ENCODE measurements around the gene GRIK4.

The GRIK4 gene

GRCh38 chr11:120688163-120688562, 176.6 kb downstream of the GRIK4 start:
- DNase-seq = no peak

- DNase-seq = no peak
Measured at GRCh38 chr11:120689596-120690275, 178.2 kb downstream of the GRIK4 start.

- DNase-seq = no peak
Measured at GRCh38 chr11:120690406-120690805, 178.9 kb downstream of the GRIK4 start.

- DNase-seq = no peak
Measured at GRCh38 chr11:120694726-120695125, 183.2 kb downstream of the GRIK4 start.

- no peak for DNase-seq
Measured at GRCh38 chr11:120695426-120695825, 183.9 kb downstream of the GRIK4 start.

GRCh38 chr11:120695939-120696338, 184.4 kb downstream of the GRIK4 start:
- no peak for DNase-seq

- DNase-seq = no peak
Measured at GRCh38 chr11:120696597-120697218, 185.2 kb downstream of the GRIK4 start.

GRCh38 chr11:120698918-120699317, 187.4 kb downstream of the GRIK4 start:
- no peak for DNase-seq

DNA sequence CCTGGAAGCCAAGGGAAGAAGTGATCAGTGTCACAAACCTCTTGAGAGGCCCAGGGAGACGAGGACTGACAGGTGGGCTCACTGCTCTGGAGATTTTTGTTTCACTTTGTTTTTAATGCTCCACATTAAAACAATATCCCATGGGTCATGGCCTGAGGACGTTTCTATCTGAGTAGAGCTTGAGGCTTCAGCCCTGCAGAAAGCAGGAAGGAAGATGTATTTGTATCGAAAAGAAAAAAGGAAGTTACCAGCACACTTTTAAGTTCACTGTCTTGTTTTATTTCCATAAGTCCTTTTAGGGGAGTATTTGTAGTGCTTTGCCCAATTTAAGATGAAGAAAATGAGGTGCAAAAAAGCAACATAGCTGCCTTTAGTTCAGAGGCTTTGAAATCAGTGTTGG, 191.1 kb downstream of the GRIK4 start:
- no peak for DNase-seq

DNA sequence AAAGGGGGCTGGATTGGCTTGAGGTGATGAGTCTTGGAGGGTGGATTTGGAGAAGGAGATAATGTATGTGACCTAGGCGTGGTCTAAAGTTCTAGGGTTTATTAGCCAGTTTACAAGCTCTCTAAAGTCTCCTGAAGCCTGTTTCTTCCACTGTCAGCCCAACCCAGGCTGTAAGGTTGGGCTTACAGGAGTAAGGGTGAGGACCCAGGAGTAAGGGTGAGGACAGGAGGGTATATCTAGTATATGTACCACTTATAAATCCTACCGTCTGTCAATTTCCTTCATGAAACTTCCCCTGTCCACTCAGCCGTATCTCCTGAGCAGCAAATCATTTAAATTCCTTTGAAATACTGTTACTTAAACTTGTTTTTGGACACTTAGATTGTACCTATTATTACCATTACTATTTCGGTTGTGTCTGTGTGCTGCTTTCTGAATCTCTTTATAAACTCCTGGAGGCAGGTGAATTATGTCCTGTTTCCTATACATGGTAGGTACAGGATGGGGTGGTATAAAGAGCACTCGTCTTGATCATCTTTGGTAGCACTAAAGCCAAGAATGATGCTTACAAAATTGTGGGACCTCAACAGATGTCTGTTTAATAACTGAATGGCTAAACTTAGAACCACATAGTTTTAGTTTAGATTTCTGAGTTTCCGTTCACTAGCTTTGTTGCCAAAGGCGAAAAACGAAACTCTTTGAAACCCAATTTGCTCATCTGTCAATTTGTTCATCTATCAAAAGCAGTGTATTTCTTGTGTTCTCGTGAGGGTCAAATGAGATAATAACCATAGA, 192.0 kb downstream of the GRIK4 start:
- DNase-seq = no peak

DNA sequence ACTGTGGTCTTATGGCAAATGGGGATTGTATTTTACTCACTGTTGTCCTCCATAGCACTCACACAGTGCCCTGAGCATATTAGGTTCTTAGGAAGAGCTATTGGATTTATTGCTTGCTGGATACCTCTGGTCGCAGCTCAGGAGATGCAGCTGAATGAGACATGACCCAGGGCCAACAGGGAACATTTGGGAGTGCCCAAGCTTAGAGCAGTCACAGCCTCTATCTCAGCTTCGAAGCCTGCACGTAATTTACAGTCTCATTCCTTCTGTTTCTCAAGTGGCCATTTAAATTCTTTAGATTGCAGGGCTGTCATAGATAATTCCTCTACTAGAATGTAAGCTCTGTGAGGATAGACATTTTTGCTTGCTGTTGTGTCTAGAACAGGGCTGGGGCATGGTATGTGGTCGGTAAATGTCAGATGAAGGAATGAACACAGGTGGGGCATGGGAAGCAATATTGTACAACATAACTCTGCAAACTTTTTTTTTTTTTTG, 192.8 kb downstream of the GRIK4 start:
- DNase-seq = no peak

GRCh38 chr11:120706257-120706656, 194.7 kb downstream of the GRIK4 start:
- DNase-seq = no peak

- no peak for DNase-seq
Measured at GRCh38 chr11:120707098-120707497, 195.6 kb downstream of the GRIK4 start.

- no peak for DNase-seq
Measured at GRCh38 chr11:120707663-120708062, 196.1 kb downstream of the GRIK4 start.

- no peak for DNase-seq
Measured at GRCh38 chr11:120708511-120709183, 197.1 kb downstream of the GRIK4 start.

DNA sequence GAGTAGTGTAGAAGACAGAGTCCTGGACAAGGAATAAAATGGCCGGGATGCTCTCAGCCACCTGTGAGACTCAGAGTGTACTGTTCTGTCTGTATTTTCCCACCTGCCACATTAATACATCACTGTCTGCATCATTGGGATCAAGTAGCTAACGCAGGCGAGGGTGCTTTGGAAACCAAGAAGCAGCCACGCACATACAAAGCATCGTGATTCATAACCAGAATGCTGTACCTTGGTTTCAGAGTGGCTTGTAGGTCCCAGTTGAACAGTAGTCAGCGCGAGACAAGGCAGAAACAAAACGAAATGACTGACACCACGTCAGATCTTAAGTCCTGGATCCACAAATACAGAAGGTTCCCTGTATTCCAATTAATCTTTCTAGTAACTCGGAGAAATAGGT, 198.3 kb downstream of the GRIK4 start:
- no peak for DNase-seq

GRCh38 chr11:120710354-120711131, 199.0 kb downstream of the GRIK4 start:
- DNase-seq = no peak

DNA sequence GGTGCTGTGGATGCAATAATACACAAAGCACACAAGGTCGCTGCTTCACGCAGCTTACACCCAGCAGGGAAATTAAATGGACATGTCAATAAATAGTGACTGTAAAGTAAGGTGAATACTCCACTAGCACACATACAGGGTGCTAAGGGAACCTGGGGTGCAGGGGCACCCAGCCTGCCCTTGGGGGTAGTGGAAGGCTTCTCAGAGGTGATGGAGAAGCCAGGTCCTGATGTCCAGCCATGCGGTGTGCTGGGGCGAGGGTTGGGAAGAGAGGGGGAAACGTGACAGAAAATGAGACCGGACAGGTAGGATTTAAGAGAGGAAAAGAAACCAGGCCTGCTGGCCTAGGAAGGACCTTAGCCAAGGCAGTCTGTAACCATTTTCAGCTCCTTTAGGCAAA, 200.5 kb downstream of the GRIK4 start:
- DNase-seq = no peak

DNA sequence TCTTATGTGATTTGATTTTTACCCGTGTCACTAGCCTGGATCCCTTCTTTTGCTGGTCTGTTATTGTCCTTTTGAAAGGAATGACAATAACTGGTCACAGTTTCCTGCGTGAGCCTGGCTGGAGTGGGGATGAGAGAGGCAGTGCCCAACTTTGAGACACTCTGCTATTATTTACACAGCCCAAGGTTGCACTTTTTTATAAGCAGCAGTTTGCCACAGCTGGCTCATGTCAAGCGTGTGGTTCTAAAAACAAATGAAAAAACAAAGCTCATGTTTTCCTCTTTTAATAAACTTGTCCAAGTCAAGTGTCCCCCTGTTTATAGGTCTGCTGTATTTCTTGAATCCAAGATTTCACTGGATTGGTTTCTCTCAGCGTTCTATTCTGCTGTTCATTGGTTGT, 201.3 kb downstream of the GRIK4 start:
- no peak for DNase-seq

GRCh38 chr11:120713296-120713695, 201.7 kb downstream of the GRIK4 start:
- DNase-seq = no peak

DNA sequence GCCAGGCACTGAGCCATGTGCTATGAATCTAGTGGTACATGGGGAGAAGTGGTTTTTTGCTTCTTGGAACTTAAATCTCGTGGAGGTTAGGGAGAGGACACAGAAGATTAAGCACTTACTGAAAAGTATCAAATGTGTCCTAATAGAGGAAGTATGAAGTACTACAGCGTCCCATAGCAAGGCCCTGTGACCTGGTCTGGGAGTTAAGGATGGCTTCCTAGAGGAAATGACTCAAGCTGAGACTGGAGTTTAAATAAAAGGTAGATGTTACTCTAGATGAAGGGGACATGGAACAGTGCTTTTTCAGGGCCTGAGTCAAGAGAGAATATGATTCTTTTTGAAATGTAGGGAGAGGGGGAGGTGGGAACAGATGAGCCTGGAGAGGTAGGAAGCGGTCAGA, 202.9 kb downstream of the GRIK4 start:
- no peak for DNase-seq

DNA sequence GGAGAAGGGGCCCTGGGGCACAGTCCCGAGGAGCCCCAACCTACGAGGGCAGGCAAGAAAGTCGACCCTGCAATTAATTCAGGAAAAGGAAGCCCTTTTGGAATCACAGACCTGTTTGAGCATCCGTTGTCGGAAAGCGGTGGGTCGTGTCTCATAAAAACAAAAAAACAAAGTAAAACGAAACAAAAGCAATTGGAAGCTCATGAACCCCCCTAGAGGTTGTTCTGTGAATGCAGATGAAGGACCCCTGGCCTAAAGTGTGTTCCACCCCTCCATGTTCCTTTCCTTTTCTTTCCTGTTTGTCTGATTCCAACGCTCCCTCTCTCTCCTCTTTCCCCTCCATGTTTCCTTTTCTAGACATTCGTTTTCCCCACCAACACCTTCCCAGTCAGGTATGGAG, 203.7 kb downstream of the GRIK4 start:
- DNase-seq = no peak

GRCh38 chr11:120717042-120717441, 205.5 kb downstream of the GRIK4 start:
- no peak for DNase-seq

Data from NCI-H748 treated with DMSO at 0.1 percent for 48 hours (cell line).